Lower leg skin (tissue), 3 donors: ENCODE results near the gene CYYR1.

Experiments used
- POLR2A ChIP-seq, 2 donors: fragments of 450-650 bp; IDR thresholded peaks; one replicate each; pipeline ENCODE4 v1.6.1; 2016 to 2017; ENCODE audit warnings: antibody characterized with exemption in 2 of 2, mild to moderate bottlenecking in 1 of 2, moderate library complexity in 1 of 2
- TF ChIP-seq, protein P1 (sequence below), 3 donors: fragments of 450-650 bp; IDR thresholded peaks; one replicate each; pipeline ENCODE4 v1.5.1; 2016; ENCODE audit warnings: antibody characterized with exemption in 3 of 3, mild to moderate bottlenecking in 3 of 3, moderate library complexity in 2 of 3

DNA sequence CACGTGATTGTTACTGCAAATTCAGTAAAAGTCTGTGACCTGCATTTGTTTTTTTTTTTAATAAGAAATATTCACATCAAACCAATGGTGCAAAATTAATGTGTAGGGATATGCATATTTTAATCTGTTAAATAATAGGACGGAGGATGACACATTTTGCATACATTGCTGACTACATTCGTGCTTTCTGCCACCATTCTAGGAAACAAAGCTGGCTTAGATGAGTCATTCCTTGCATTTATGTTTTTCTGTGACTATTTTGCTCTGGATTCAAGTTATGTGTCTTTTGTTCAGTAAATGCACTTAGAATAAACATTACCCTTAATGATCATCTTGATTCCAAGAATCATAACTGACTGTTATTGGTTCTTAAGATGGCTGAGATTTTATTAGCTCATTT, 23.9 kb upstream of the CYYR1 start:
- TF ChIP-seq, protein P1, sequence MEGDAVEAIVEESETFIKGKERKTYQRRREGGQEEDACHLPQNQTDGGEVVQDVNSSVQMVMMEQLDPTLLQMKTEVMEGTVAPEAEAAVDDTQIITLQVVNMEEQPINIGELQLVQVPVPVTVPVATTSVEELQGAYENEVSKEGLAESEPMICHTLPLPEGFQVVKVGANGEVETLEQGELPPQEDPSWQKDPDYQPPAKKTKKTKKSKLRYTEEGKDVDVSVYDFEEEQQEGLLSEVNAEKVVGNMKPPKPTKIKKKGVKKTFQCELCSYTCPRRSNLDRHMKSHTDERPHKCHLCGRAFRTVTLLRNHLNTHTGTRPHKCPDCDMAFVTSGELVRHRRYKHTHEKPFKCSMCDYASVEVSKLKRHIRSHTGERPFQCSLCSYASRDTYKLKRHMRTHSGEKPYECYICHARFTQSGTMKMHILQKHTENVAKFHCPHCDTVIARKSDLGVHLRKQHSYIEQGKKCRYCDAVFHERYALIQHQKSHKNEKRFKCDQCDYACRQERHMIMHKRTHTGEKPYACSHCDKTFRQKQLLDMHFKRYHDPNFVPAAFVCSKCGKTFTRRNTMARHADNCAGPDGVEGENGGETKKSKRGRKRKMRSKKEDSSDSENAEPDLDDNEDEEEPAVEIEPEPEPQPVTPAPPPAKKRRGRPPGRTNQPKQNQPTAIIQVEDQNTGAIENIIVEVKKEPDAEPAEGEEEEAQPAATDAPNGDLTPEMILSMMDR (IDR thresholded peaks at IDR 0.05): no peak
- no peak for TF ChIP-seq POLR2A (IDR thresholded peaks at IDR 0.05)
